Progenitor cell of endocrine pancreas (in vitro differentiated cells): ENCODE measurements around the gene TRIM71. TPM values are rescaled to one million over a fixed set of nuclear protein-coding genes. Genes with fewer than 3 reads are reported as not detected.

Experiments used
- DNase-seq: peaks from one replicate; pipeline ENCODE4 v3.0.0; 2021; ENCODE audit warnings: low spot score; ENCODE audit not compliant: unreplicated experiment
- H3K27ac Mint-ChIP-seq: 2 replicates; pipeline ENCODE4 v1.8.0; 2021; ENCODE audit warnings: mild to moderate bottlenecking, moderate library complexity, mixed read lengths
- H3K27me3 Mint-ChIP-seq: 2 replicates; pipeline ENCODE4 v1.8.0; 2021; ENCODE audit warnings: mixed read lengths
- H3K36me3 Mint-ChIP-seq: 2 replicates; pipeline ENCODE4 v1.8.0; 2022; ENCODE audit warnings: mixed read lengths; ENCODE audit not compliant: insufficient read depth
- H3K4me1 Mint-ChIP-seq: 2 replicates; pipeline ENCODE4 v1.8.0; 2021; ENCODE audit warnings: low read depth, mixed read lengths
- H3K4me3 Mint-ChIP-seq: 2 replicates; pipeline ENCODE4 v1.8.0; 2021; ENCODE audit warnings: low read depth, mild to moderate bottlenecking, moderate library complexity, mixed read lengths
- H3K9me3 Mint-ChIP-seq: 2 replicates; pipeline ENCODE4 v1.8.0; 2021; ENCODE audit warnings: low read depth, mixed read lengths
- CTCF ChIP-seq: fragments of 200-600 bp; sonication (generic); IDR thresholded peaks from one replicate; pipeline ENCODE4 v1.5.0; 2021; ENCODE audit warnings: antibody characterized with exemption, mild to moderate bottlenecking; ENCODE audit not compliant: unreplicated experiment
- total RNA-seq: library from RNA; stranded (reverse); gene quantifications from 2 replicates; pipeline ENCODE4 v1.2.1, GENCODE V29; 2021

TRIM71 gene
- total RNA-seq, 1 donor from 2014 or later: 61.3 TPM

- TF ChIP-seq CTCF: no peak
- H3K4me3 Mint-ChIP-seq: no peak overlapping the region
- no peaks in the 10 kb centered on the region for H3K9me3 Mint-ChIP-seq
- DNase-seq: no peak
- peaks cover 36% of the 10 kb centered on the region for H3K4me1 Mint-ChIP-seq
- H3K27me3 Mint-ChIP-seq: no peaks in the 10 kb centered on the region
- H3K36me3 Mint-ChIP-seq: peaks cover 1% of the 10 kb centered on the region
- peak overlapping the region; percentile 73 for H3K27ac Mint-ChIP-seq
Observed at GRCh38 chr3:32856901-32857507, 39.2 kb downstream of the TRIM71 start.

- Mint-ChIP-seq H3K27ac (peak overlapping the region; percentile 46), H3K36me3 (peaks cover 1% of the 10 kb centered on the region), H3K4me1 (peaks cover 40% of the 10 kb centered on the region), H3K4me3 (no peak overlapping the region), H3K27me3 (no peaks in the 10 kb centered on the region), H3K9me3 (no peaks in the 10 kb centered on the region)
- DNase-seq: no peak
- TF ChIP-seq CTCF: no peak
Observed at GRCh38 chr3:32857921-32858320, 40.1 kb downstream of the TRIM71 start.

GRCh38 chr3:32859604-32860237, 41.9 kb downstream of the TRIM71 start:
- TF ChIP-seq CTCF: no peak
- peaks cover 1% of the 10 kb centered on the region for H3K36me3 Mint-ChIP-seq
- no peaks in the 10 kb centered on the region for H3K9me3 Mint-ChIP-seq
- H3K27me3 Mint-ChIP-seq: no peaks in the 10 kb centered on the region
- H3K4me3 Mint-ChIP-seq: no peak overlapping the region
- no peak for DNase-seq
- H3K27ac Mint-ChIP-seq: no peak overlapping the region
- H3K4me1 Mint-ChIP-seq: peaks cover 51% of the 10 kb centered on the region

- H3K9me3 Mint-ChIP-seq: no peaks in the 10 kb centered on the region
- no peak for TF ChIP-seq CTCF
- no peak overlapping the region for H3K4me3 Mint-ChIP-seq
- H3K4me1 Mint-ChIP-seq: peaks cover 56% of the 10 kb centered on the region
- no peak for DNase-seq
- no peaks in the 10 kb centered on the region for H3K27me3 Mint-ChIP-seq
- peaks cover 1% of the 10 kb centered on the region for H3K36me3 Mint-ChIP-seq
- H3K27ac Mint-ChIP-seq: peak overlapping the region; percentile 78
Observed at GRCh38 chr3:32860499-32860898, 42.7 kb downstream of the TRIM71 start.

GRCh38 chr3:32861681-32862080, 43.9 kb downstream of the TRIM71 start:
- no peaks in the 10 kb centered on the region for H3K27me3 Mint-ChIP-seq
- peaks cover 60% of the 10 kb centered on the region for H3K4me1 Mint-ChIP-seq
- H3K9me3 Mint-ChIP-seq: no peaks in the 10 kb centered on the region
- H3K4me3 Mint-ChIP-seq: no peak overlapping the region
- TF ChIP-seq CTCF: no peak
- no peaks in the 10 kb centered on the region for H3K36me3 Mint-ChIP-seq
- no peak for DNase-seq
- no peak overlapping the region for H3K27ac Mint-ChIP-seq
